AG09319 (cell line): ENCODE data around the gene AP2S1.
"Not testable (repeated sequence)": the region's sequence is repeated elsewhere in the genome, so short reads cannot be mapped to it uniquely, and the experiment has no call there.

ENCODE experiments used
- DNase-seq: peaks from one replicate; pipeline ENCODE4 v3.0.0-alpha.2; 2010; ENCODE audit warnings: low read depth; ENCODE audit errors: extremely low read depth
- TF ChIP-seq, protein P1 (sequence below): IDR thresholded peaks from 2 replicates; pipeline ENCODE4 v1.5.1; 2011; ENCODE audit warnings: low read depth, mild to moderate bottlenecking, inconsistent platforms, low read length, moderate library complexity

AP2S1 gene

DNA sequence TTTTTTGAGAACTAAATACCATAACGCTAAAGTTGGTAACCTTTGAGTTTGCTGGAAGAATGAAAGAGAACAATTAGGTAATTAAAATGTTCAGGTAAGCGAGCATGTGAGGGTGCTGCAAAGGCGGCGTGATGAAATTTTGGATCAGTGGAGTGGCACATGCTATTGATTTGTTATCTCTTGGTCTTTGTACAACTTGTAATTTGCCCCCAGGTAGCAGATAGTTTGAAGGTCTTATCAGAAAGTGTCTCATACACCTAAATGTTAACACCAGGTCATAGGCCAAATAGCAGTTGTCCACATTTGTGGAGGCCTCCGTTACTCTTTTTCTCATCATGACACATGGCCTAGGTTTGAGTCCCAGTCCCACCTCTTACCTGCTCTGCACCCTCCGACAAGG, 25.0 kb upstream of the AP2S1 start:
- DNase-seq, result no peak

DNA sequence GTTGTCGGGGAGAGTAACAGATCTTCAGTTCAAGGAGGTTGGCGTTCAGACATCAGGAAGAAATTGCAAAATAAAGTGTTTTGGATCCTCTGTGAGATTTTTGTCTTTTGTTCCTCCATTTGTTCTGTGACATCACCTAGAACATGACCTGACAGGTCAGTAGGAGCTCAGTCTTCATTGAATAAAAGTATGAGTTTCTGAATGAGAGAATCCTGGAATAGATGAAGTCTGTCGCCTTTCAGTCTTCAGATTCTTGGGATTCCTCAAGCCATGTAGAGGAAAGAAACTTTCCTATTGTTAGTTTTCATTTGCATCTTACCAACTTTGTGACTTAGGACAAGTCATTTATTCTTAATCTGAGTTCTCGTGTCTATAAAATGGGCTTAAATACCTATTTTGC, 24.6 kb upstream of the AP2S1 start:
- TF ChIP-seq, protein P1, sequence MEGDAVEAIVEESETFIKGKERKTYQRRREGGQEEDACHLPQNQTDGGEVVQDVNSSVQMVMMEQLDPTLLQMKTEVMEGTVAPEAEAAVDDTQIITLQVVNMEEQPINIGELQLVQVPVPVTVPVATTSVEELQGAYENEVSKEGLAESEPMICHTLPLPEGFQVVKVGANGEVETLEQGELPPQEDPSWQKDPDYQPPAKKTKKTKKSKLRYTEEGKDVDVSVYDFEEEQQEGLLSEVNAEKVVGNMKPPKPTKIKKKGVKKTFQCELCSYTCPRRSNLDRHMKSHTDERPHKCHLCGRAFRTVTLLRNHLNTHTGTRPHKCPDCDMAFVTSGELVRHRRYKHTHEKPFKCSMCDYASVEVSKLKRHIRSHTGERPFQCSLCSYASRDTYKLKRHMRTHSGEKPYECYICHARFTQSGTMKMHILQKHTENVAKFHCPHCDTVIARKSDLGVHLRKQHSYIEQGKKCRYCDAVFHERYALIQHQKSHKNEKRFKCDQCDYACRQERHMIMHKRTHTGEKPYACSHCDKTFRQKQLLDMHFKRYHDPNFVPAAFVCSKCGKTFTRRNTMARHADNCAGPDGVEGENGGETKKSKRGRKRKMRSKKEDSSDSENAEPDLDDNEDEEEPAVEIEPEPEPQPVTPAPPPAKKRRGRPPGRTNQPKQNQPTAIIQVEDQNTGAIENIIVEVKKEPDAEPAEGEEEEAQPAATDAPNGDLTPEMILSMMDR, result no peak
- no peak for DNase-seq

More for the DNA sequence above, 25.0 kb upstream of the AP2S1 start:
- TF ChIP-seq, protein P1, result no peak

DNA sequence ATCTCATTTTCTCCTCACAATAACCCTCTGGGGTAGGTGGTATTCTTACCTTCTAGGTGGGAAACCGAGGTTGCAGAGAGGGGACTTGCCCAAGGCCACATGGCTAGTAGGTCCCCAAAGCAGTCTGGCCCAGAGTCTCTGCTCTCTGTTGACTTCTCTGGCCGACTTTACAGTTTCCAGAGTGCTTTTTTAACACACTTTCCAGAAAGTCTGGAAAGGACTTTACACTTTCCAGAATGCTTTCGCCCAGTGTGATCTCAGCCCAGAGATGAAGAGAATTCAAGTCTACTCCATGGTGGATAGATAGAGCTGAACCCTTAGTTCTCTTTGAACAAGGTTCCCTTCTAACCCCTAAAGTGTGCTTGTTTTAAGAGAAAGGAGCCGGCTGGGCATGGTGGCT, 22.3 kb upstream of the AP2S1 start:
- TF ChIP-seq, protein P1, result no peak
- no peak for DNase-seq

DNA sequence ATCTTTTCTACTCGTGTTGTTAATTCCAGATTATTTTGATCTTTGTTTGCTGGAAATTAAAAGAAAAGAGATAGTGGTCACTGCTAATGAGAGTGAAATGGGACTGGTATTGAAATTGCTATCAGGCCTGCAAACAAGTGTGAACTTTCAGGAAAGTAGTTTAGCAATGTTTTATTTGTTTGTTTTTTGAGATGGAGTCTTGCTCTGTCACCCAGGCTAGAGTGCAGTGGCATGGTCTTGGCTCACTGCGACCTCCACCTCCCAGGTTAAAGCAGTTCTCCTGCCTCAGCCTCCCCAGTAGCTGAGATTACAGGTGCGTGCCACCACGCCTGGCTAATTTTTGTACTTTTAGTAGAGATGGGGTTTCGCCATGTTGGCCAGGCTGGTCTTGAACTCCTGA, 20.5 kb upstream of the AP2S1 start:
- DNase-seq, result not testable (repeated sequence)

DNA sequence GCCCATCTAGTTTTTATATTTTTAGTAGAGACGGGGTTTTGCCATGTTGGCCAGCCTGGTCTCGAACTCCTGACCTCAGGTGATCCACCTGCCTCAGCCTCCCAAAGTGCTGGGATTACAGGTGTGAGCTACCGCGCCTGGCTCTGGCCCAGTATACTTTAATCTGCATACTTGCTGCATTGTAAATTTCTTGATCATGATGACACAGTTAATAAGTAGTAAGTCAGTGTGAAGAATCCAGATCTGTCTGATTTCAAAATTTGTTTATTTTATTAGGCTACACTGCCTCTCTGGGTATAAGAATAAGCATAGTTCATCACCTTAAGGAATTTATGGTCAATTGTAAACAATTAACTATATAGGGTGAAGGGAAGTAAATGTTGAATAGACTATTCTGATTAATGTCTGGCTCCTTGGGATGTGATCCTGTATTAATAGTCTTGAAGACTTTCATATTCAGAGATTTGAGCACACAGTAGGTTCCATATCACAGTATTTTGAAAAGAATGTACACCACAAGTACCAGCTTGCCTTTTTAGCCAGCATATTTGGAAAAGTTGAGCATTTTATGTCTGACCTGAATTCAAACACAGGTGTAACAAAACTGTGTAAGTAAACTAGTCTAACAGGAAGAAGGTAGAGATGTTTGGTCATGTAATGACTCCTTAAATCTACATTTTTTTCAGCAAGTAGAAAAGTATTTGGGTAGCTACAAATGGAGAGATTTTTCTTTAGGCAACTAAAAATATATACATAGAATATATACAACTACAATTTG, 17.6 kb upstream of the AP2S1 start:
- TF ChIP-seq, protein P1, result no peak
- DNase-seq, result no peak

DNA sequence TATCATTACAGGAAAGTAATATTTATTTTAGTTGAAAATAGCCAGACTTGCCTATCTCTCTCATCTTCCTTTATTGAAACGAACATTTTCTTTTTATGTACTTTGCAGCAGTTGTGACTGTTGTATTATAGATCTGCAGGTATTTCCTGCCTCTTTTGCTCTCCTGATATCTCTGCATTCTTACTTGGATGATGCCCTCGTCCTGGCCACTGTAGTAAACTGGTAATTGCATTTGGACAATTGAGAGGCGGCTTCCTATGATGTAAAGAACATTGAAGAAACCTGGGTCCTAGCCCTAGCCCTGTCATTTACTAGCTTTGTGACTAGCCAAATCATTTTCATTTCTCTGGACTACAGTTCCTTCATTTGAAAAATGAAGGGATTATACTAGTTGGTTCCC, 16.5 kb upstream of the AP2S1 start:
- DNase-seq, result no peak
- TF ChIP-seq, protein P1, result no peak

DNA sequence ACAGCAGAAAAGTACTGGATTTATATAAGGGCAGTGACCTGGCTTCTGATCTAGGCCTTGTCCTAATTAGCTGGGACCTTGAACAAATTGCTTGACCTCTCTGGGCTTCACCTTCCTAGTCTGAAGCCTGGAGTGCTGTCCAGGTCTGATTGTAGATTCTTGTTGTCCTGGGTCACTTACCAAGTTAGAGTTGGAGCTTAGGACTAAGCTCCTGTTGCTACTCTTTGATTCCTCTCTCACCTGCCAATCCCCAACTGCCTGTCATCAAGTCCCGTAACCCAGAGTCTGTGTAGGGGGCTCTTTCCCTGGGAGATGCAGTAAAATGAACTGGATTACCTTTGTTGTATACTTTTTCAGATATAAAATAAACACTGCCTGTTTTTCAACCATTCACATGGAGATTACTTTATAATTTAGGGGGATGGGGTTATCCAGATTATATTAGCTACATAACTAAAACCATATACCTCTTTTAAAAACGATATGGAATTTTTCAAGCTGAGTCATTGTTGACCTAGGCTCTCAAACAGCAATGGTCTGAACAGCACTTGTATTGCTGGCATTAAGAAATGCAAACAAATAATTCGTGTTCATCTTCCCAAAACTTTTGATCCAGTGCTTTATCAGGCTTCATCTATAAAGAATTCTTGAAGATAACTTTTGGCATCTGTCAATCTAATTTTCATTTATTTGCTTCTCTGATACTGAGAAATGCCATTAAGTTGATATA, 15.9 kb upstream of the AP2S1 start:
- TF ChIP-seq, protein P1, result no peak
- no peak for DNase-seq
